UCSD-AML1 (cell line): Measurements from ENCODE around the gene CD27.
A peak's percentile ranks its signal among the peaks of the same experiment; 100 is the strongest.
"Not testable (repeated sequence)": the region's sequence is repeated elsewhere in the genome, so short reads cannot be mapped to it uniquely, and the experiment has no call there.

Experiments used
- DNase-seq: peaks from one replicate; lab custom pipeline; 2025; ENCODE audit not compliant: unreplicated experiment; lab: John Stamatoyannopoulos, UW

Gene CD27

GRCh38 chr12:6444704-6445688 is at the start of gene CD27:
Gene CD27 (plus strand): TSS chr12:6444955. CDS start chr12:6445096, 141 bp downstream.
- DNase-seq = no peak

- no peak for DNase-seq
Measured at GRCh38 chr12:6396031-6396430, 48.7 kb upstream of the CD27 start.

- DNase-seq = no peak
Measured at GRCh38 chr12:6399884-6400644, 44.7 kb upstream of the CD27 start.

GRCh38 chr12:6404390-6404789 is 40.4 kb upstream of the CD27 start:
- DNase-seq = no peak

- DNase-seq = no peak
Measured at GRCh38 chr12:6405963-6406362, 38.8 kb upstream of the CD27 start.

GRCh38 chr12:6407236-6407954 is 37.4 kb upstream of the CD27 start:
- DNase-seq = no peak

- DNase-seq = no peak
Measured at GRCh38 chr12:6416596-6416995, 28.2 kb upstream of the CD27 start.

- DNase-seq = no peak
Measured at GRCh38 chr12:6418796-6419195, 26.0 kb upstream of the CD27 start.

- DNase-seq = no peak
Measured at GRCh38 chr12:6420364-6420763, 24.4 kb upstream of the CD27 start.

GRCh38 chr12:6423267-6424007 is 21.3 kb upstream of the CD27 start:
- peak; percentile 80 for DNase-seq

GRCh38 chr12:6424008-6424347 is 20.8 kb upstream of the CD27 start:
- no peak for DNase-seq

GRCh38 chr12:6424866-6425265 is 19.9 kb upstream of the CD27 start:
- DNase-seq = peak; percentile 29

GRCh38 chr12:6425590-6426531 is 18.9 kb upstream of the CD27 start:
- no peak for DNase-seq

- peak; percentile 29 for DNase-seq
Measured at GRCh38 chr12:6426882-6427671, 17.7 kb upstream of the CD27 start.

GRCh38 chr12:6427796-6428195 is 17.0 kb upstream of the CD27 start:
- not testable (repeated sequence) for DNase-seq

- no peak for DNase-seq
Measured at GRCh38 chr12:6428326-6428725, 16.4 kb upstream of the CD27 start.

GRCh38 chr12:6430124-6430989 is 14.4 kb upstream of the CD27 start:
- peak; percentile 77 for DNase-seq

- no peak for DNase-seq
Measured at GRCh38 chr12:6432991-6433390, 11.8 kb upstream of the CD27 start.
